ENCODE results near the gene VPS52.

GRCh38 chr6:33306356-33306755 lies 34.7 kb upstream of the VPS52 start:
- TF ChIP-seq CTCF (IDR thresholded peaks at IDR 0.05) (no peak), POLR2A (IDR thresholded peaks at IDR 0.05) (no peak)
